ENCODE measurements around the gene AKAP6.
"Not testable (repeated sequence)": the region's sequence is repeated elsewhere in the genome, so short reads cannot be mapped to it uniquely, and the experiment has no call there.

AKAP6 gene

DNA sequence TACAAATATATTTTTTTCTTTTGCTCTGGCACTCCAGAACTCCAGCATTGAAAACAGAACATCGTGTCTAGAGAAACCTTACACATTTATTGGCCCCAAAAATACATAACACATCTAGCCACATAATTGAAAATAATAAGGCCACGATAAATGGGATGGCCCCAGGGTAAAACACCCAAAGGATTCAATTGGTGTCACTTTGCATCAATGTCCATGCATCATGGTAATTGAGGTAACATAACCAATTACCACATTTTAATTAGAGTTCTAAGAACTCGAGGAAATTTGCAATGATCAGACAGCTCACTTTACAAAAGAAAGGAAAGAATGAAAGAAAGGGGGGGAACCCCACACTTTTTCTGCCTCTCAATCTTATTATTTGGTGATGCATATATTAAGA, 457.8 kb downstream of the AKAP6 start:
- in situ Hi-C loops (cut with HindIII; ENCODE audit: low sequenced_read_pairs) = no loop called here

DNA sequence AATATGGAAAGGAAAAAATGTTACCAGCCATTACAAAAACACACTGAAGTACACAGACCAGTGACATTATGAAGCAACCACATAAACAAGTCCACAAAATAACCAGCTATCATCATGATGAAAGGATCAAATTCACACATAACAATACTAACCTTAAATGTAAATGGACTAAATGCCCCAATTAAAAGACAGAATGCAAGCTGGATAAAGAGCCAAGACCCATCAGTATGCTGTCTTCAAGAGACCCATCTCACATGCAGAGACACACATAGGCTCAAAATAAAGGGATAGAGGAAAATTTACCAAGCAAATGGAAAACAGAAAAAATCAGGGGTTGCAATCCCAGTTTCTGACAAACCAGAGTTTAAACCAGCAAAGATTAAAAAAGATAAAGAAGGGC, 463.9 kb downstream of the AKAP6 start:
- in situ Hi-C loops (cut with HindIII; ENCODE audit: low sequenced_read_pairs) = not testable (repeated sequence)

DNA sequence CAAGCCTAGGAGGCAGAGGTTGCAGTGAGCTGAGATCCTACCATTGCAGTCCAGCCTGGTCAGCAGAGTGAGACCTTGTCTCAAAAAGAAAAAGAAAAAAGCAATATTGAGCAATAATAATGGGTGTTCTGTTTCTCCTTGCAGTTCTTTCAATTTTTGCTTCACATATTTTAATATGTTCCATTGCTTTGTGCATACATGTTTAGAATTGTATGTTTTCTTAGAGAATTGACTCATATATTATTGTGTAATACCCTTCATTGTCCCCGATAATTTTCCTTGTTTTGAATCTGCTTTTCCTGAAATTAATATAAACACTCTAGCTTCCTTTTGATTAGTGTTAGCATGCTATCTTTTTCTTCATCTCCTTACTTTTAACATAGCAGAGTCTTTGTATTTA, 471.2 kb downstream of the AKAP6 start:
- in situ Hi-C loops (cut with HindIII; ENCODE audit: low sequenced_read_pairs) = no loop called here

DNA sequence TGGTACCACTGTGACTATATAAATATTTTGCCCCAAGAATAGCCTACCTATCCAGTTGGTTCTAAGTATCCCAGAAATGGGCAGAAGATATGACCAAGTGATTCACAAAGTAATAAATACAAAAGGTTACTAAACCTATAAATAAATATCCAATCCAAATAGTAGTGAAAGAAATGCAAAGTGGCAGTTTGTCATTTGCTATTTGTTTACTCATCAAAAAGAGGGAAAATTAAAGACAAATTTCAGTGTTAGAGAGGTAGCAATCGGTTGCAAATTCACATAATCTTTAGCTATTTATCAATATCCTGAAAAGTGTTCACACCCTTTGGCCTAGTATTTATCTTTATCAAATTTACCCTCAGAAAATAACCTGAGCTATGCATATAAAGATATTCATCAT, 473.2 kb downstream of the AKAP6 start:
- in situ Hi-C loops (cut with HindIII; ENCODE audit: low sequenced_read_pairs) = no loop called here

DNA sequence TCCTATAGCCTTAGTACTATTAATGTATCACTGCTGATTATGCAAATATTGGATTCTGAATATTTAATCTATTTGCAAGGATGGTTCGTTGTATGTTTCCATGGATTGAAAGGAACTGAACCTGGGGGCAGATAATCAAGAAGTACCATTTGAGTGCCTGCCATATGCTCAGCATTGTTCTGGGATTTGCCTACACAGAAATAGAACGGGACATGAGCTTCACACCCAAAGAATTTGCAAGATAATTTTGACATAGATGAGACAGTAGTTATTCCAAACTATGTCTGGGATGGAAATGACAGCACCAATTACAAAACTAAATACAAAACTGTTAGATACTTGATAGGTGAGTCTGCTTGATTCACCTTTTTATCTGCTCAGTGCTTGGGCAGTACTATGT, 476.9 kb downstream of the AKAP6 start:
- in situ Hi-C loops (cut with HindIII; ENCODE audit: low sequenced_read_pairs) = no loop called here

DNA sequence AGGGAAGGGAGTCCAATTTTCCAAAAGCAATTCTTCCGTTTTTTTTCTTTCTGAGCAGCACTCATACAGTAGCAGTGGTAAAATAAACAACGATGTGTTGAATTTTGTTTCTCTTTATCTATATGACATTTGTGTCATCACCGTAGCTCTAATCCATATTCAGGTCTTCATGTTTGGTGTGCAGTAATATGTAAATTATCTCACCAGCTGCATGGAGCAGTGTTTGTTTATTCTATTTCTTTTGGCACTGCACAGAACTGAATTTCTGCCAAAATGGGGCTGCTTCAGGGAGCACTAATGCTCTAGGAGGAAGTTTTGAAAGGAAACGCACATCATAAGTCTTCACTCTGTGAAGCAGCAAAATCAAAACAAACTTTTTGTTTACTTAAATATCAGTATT, 479.5 kb downstream of the AKAP6 start:
- in situ Hi-C loops (cut with HindIII; ENCODE audit: low sequenced_read_pairs) = no loop called here

DNA sequence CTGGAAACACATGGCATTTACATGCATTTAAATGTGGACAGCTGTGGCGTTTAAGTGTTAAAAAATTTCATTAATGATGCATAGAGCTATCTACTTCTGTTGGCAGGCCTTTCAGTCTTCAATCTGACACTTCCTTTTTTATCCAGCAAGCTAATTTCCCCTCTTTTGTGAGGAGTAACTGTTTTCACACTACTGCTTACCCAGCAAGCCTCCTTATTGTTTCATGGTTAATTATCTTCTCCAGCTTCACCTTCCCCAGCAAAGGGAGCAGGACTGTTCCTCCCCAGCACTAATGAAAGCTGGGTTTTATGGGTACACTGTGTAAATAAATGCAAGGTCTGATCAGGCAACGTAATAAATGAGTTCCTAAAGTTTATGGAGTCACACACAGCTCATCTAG, 480.2 kb downstream of the AKAP6 start:
- in situ Hi-C loops (cut with HindIII; ENCODE audit: low sequenced_read_pairs) = no loop called here

DNA sequence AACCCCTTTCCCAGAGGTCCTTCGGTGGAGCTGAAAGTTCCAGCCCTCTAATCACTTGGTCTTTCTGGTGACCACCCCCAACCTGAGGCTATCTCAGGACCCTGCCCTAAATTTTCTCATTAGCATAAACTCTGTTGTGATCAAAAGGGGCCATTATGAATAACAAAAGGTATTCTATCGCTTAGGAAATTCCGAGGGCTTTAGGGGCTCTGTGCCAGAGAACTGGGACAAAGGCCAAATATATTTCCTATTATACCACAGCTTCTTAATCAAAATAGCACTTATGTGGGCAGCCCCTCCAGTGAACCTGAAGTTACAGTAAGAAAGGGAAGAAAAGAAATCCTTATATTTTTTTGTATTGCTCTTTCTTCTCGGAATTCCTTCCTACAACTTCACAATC, 484.3 kb downstream of the AKAP6 start:
- in situ Hi-C loops (cut with HindIII; ENCODE audit: low sequenced_read_pairs) = no loop called here

DNA sequence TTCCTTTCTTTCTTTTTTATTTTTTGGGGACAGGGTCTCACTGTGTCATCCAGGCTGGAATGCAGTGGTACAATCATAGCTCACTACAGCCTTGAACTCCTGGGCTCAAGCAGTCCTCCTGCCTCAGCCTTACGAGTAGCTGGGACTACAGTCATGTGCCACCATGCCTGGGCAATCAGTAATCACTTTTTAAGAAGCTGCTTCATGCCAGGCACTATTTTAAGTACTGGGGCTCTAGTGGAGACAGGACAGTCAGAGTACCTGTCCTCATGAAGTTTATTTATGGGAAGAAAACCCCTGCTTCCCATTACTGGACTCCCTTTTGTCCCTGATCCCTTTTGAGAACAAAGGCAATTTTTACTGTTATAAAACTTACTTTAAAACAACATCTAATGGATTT, 485.6 kb downstream of the AKAP6 start:
- in situ Hi-C loops (cut with HindIII; ENCODE audit: low sequenced_read_pairs) = no loop called here

DNA sequence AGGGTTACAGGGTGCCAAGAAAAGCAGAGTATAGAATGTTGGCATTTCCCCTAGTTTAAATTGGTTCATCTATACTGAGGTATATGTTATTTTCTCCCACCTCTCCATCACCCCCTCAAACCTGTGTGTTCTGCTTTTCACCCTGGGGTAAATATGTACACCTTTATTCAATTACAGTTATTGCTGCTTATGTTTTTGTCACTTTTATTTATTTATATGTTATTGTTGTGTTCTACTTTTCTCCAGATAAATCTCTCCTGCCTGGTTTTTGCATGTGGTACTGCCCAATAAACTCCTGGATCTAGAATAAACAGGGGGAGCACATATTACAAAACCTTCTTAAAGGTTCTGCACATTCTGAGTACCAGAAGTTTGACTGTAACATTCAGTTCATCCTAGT, 487.5 kb downstream of the AKAP6 start:
- in situ Hi-C loops (cut with HindIII; ENCODE audit: low sequenced_read_pairs) = no loop called here

DNA sequence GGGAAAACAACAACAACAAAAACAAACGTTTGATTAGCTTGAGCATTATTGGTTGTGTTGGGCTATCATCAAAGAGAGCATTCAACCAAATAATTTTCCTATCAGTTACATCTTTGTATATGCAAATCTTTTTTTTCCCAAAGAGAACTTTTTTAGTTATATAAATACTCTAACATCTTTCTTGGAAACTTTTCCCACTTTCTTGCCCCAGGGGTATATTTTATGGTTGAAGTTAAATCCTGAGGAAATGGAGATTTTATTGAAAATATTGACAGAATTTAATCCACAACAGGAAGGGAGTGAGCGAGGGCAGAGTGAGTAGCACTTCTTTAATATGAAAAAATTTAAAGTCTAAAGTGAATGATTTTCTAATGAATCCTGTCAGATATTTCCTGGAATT, 488.7 kb downstream of the AKAP6 start:
- in situ Hi-C loops (cut with HindIII; ENCODE audit: low sequenced_read_pairs) = no loop called here

DNA sequence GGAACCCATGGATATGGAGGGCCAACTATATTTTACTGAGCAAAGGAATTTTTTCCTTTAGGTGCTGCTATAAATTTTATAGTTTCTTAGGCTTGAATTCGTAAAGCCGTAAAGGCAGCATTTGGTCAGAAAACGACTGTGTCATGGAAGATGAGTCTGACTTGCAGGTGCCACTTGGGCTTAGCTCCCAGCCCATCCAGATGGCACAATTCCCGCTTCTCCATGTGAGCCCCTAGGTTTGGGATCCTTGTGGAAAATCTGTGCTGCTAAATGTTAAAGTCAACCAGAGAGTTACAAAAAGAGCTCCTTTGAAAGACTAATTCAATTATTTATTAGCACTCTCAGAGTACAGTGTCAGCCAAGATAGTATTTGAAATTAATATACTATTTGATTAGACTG, 489.5 kb downstream of the AKAP6 start:
- in situ Hi-C loops (cut with HindIII; ENCODE audit: low sequenced_read_pairs) = no loop called here

DNA sequence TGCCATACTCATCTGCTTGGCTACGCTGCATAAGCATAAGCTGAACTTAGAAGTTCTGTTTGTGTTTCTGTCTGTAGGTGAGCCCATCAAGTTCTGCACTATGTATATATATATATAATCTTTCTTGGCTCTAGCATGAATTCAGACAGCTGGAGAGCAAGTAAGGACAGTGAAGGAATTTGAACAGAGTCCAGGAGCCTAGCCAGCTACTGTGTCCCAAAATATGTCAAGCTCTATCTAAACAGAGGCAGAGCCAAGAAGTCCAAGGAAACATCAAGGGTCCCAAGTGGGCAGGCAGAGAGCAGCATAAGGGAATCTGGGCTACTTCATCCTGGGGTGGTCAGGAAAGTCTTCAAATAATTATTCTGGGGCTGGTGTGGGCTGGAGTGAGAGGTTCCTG, 491.1 kb downstream of the AKAP6 start:
- in situ Hi-C loops (cut with HindIII; ENCODE audit: low sequenced_read_pairs) = loop anchor here (10.0 kb wide), 1 partner anchor 85 kb away; no protein-coding TSS in a partner anchor

DNA sequence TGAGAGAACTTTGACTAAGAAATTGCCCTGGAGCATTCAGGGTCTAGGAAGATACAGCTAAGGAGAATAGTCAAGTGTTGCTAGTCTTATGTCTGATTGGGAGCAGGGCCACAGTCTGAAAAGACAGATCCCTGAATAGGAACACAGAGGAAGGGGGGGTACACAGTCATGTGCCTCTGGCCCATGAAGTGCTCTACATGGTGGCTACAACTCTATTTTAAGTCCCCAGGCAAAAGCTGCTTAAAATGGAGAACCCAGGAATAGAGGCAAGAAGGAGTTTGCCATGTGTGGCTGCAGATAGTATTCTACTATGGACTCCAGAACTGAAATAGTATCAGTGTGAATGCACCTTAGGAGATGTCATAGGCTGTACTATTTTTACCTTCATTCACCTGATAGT, 491.6 kb downstream of the AKAP6 start:
- in situ Hi-C loops (cut with HindIII; ENCODE audit: low sequenced_read_pairs) = loop anchor here (10.0 kb wide), 1 partner anchor 84 kb away; no protein-coding TSS in a partner anchor

DNA sequence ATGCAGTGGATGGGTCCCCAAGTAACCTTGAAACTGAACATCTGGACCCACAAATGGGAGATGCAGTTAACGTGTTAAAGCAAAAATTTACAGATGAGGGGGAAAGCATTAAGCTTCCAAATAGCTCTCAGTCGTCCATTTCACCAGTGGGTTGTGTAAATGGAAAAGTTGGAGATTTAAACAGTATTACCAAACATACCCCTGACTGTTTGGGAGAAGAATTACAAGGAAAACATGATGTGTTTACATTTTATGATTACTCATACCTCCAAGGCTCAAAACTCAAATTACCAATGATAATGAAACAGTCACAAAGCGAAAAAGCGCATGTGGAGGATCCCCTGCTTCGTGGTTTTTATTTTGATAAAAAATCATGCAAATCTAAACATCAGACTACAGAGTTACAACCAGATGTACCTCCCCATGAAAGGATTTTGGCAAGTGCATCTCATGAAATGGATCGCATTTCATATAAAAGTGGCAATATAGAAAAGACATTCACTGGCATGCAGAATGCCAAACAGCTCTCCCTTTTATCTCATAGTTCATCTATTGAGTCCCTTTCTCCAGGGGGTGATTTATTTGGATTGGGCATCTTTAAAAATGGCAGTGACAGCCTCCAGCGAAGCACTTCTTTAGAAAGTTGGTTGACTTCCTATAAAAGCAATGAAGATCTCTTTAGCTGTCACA, 493.0 kb downstream of the AKAP6 start:
- in situ Hi-C loops (cut with HindIII; ENCODE audit: low sequenced_read_pairs) = loop anchor here (10.0 kb wide), 1 partner anchor 83 kb away; no protein-coding TSS in a partner anchor

DNA sequence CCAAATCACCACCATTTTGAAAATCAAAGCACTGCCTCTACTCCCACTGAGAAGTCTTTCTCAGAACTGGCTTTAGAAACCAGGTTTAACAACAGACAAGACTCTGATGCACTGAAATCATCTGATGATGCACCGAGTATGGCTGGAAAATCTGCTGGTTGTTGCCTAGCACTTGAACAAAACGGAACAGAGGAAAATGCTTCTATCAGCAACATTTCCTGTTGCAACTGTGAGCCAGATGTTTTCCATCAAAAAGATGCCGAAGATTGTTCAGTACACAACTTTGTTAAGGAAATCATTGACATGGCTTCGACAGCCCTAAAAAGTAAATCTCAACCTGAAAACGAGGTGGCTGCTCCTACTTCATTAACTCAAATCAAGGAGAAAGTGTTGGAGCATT, 494.6 kb downstream of the AKAP6 start:
- in situ Hi-C loops (cut with HindIII; ENCODE audit: low sequenced_read_pairs) = loop anchor here (10.0 kb wide), 1 partner anchor 81 kb away; no protein-coding TSS in a partner anchor

DNA sequence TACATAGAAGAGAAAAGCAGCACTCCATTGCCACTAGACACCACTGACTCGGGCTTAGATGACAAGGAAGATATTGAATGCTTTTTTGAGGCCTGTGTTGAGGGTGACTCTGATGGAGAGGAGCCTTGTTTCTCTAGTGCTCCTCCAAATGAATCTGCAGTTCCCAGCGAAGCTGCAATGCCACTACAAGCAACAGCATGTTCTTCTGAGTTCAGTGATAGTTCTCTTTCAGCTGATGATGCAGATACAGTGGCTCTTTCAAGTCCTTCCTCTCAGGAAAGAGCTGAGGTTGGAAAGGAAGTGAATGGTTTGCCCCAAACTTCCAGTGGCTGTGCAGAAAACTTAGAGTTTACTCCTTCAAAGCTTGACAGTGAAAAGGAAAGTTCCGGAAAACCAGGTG, 495.1 kb downstream of the AKAP6 start:
- in situ Hi-C loops (cut with HindIII; ENCODE audit: low sequenced_read_pairs) = loop anchor here (10.0 kb wide), 1 partner anchor 81 kb away; no protein-coding TSS in a partner anchor

DNA sequence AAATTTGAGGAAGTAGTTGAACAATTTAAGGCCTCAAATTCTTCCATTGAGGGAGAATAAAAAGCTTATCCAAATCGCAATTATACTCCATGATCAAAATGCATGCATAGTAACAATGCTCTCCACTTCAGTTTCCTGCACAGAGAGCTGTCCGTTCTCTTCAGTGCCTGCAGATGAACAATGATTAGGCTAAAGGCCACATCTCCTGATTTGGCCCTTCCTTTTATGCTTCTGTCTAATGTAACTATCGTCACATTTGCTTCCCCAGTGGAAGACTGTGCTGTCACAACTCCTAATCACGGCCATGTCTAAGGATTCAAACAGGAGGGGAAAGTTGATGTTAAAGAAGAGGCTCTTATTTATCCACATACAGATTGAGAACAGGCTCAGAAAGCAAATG, 496.0 kb downstream of the AKAP6 start:
- in situ Hi-C loops (cut with HindIII; ENCODE audit: low sequenced_read_pairs) = loop anchor here (10.0 kb wide), 1 partner anchor 80 kb away; no protein-coding TSS in a partner anchor

DNA sequence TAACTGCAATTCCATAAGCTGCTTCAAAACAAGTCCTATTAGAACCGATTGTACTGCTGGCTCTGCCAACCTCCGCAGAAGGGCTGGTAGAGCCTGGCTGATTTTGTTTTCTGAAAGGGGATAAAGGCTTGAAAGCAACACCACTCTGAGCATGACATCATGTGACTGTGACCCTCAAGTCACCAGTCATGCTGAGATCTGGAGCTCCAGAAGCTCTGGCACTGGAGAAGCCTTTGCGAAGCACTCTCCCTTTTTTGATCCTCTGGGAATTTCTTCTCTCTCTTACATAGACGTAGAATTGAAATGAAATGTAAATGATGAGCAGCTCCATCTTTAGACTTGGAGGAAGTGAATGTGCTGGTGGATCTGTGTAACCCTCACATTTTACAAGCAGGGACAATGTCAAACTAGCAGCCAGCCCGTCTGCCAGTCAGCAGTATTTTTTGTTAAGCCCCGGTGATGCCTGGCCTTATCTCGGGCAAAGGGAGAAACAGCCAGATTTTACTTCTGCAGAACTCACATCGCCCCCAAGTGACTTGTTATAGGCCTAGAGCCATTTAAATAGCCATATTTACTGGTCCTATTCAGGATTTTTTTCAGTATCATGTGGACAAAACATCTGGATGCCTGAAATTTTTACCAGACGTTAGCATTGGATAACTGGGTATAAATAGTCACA, 497.4 kb downstream of the AKAP6 start:
- in situ Hi-C loops (cut with HindIII; ENCODE audit: low sequenced_read_pairs) = loop anchor here (10.0 kb wide), 1 partner anchor 78 kb away; no protein-coding TSS in a partner anchor

DNA sequence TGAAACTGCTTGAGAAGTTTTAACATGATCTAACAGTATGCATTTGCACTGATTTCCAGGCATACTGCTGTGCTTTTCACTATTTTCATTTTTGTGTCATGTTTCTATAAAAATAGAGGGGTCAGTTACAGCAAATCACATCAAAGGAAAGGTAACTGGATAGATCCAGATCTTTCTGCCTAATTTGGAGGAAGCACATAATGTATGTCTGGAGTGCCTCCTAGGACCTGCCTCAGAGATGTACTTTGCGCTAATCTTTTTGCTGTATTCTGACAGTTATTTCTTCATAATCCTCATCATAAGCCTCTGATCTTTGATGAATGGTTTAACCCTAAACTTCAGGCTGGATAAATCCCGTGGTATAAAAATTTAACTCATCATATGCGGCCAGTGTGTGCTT, 498.4 kb downstream of the AKAP6 start:
- in situ Hi-C loops (cut with HindIII; ENCODE audit: low sequenced_read_pairs) = loop anchor here (10.0 kb wide), 1 partner anchor 77 kb away; no protein-coding TSS in a partner anchor

DNA sequence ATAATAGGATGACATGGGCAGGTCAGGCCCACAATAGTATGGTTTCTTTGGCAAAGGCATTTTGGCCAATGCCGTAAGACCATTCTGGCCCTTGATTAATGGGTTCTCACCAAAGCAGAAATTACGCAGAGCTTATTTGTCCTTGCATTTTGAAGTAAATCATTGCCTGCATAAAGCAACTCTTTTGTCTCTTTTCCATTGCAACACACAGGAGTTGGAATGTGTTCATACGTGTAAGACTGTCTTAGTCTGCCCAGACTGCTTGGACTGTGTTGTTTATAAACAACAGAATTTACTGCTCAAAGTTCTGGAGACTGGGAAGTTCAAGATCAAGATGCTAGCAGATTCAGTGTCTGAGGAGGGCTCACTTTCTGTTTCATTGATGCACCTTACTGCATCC, 506.8 kb downstream of the AKAP6 start:
- in situ Hi-C loops (cut with HindIII; ENCODE audit: low sequenced_read_pairs) = no loop called here

DNA sequence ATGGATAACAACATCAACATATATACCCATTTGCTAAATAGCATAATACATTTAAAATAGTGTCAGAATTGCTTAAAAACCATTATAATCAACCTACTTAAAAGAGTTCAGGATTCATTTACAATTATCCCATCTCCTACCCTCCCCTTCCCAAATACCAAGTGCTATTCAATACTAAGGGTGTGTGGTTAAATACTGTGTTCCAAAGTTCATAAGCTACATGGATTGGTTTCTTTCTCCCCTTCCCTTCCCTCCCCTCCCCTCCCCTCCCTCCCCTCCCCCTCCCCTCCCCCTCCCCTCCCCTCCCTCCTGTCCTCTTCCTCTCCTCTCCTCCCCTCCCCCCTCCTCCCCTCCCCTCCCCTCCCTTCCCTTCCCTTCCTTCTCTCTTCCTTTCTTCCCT, 512.6 kb downstream of the AKAP6 start:
- in situ Hi-C loops (cut with HindIII; ENCODE audit: low sequenced_read_pairs) = no loop called here

Data from endothelial cell of hepatic sinusoid (primary cell).